NCI-H2196 treated with DMSO at 0.1 percent for 48 hours (cell line): ENCODE data around the gene SMAGP.
"Not testable (repeated sequence)": the region's sequence is repeated elsewhere in the genome, so short reads cannot be mapped to it uniquely, and the experiment has no call there.

Experiments
- DNase-seq: peaks from one replicate; lab custom pipeline; 2025; ENCODE audit not compliant: unreplicated experiment; lab: John Stamatoyannopoulos, UW

The SMAGP gene

DNA sequence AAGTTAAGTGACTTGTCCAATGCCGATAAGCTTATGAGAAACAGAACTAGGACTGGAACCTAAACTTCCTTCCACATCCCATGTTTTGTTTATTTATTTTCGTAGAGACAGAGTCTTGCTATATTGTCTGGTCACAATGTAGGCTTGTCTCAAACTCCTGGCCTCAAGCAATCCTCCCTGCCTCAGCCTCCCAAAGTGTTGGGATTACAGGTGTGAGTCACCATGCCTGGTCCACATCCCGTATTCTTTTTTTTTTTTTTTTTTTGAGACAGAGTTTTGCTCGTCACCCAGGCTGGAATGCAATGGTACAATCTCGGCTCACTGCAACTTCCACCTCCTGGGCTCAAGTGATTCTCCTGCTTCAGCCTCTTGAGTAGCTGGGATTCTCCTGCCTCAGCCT, 43.1 kb downstream of the SMAGP start:
- not testable (repeated sequence) for DNase-seq

DNA sequence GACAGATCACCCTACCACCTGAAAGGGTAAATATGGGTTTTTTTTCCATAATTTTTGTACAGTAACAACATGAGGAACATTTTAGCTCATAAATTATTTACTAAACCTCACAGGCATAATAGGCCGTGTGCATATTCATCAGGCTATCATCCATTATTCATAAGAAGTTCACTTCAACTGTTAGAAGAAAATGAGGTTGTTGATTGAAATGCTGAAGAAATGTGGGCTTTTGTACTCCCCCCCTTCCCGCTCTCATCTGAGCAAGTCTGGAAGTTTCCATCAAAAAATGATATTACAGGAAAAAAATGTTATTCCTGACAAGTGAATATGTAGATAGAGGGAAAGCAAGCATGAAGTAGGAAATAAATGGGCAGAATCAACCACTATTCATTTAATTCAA, 44.4 kb downstream of the SMAGP start:
- no peak for DNase-seq

DNA sequence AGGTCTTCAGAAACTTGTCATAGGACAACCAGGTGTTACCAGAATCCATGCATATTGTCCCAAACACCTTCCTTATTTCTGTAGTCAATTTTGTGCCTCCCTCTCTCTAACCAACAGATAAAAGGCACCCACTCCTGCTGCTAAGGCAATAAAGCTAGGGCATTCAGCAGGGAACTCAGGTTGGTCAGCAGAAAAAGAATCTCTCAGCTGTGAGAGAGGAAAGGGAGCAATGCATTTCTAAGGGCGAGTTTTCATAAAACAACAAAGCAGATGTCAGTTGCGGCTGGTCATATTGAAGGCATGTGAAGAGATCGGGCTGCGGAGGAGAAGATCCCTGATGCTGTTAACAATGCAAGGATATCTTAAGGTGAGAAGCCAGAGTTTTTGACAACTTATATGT, 45.0 kb downstream of the SMAGP start:
- DNase-seq = no peak

DNA sequence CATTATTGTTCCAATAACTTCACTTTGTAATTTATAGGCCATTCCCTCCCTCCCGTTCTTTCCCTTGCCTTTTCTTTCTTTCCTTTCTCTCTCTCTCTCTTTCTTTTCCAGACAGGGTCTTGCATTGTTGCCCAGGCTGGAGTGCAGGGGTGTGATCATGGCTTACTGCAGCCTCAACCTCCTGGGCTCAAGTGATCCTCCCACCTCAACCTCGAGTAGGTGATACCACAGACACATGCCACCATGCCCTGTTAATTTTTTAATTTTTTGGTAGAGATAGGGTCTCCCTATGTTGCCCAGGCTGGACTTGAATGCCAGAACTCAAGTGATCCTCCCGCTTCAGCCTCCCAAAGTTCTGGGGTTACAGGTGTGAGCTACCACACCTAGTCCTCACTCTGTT, 45.6 kb downstream of the SMAGP start:
- no peak for DNase-seq

DNA sequence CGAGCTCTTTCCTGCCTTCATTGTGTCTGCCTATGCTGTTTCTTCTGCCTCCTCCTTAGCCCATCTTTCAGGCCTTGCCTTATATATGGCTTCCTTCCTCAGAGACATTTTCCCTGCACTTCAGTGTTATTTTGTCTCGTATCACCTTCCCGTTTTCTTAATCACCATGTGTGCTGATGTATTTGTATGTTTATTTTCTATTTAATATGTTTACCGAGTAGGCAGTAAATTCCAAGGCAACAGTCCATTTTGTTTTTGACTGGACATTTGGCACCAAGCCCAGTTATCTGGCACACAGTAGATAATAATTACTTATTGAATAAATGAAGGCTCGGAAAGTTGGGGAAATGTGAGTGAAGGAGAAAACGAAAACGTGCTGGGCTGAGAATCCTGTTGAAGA, 47.8 kb downstream of the SMAGP start:
- peak; percentile 22 for DNase-seq

DNA sequence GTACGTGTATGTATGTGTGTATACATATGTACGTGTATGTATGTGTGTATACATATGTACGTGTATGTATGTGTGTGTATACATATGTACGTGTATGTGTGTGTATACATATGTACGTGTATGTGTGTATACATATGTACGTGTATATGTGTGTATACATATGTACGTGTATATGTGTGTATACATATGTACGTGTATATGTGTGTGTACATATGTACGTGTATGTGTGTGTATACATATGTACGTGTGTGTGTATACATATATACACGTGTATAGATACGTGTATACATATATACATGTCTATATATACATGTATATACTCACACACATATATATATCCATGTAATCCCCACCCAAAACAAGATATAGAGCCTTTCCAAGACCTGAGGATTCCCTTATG, 50.4 kb downstream of the SMAGP start:
- not testable (repeated sequence) for DNase-seq

DNA sequence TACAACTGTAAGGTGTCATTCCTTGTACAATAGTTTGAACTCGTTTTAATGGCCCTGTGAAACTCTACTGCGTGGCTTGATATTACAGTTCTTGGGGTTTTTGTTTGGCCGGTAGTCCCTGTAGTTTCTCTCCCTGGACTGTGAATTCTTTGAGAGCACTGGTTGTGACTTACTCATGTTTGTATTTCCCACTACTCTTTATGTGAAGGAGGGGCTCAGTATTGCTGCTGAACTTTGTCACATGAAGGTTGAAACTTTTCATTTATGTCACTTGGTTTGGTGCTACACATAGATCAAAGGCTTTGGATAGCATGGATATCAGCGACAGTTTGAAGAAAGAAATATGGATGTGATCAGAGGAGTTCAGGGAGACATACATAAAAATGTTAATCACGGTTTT, 50.9 kb downstream of the SMAGP start:
- DNase-seq = no peak

DNA sequence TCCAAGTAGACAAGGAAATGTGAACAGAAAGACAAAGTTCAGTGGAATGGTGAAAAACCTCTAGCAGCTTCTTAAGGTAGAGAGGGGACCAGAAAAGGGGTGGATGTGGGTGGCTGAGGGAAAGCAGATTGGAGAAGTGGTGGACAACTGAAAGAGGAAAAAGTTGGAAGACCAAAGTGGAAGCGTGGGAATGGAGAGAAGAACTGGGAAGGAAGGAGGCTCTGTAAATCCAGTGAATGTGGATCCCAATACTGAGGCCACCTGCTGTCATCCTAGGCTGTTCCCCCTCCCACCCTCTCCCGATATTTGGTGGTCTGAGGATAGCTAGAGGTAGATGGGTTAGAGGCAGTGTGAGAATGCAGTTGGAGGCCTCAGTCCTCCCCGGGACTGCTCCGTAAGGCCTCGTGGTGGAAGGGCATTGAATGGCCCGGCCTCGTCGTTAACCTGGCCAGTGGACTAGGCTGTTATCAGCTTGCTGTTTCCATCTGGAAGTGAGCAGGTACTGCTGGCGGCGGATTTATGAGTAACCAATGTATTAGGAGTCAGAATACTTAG, 51.5 kb downstream of the SMAGP start:
- DNase-seq = peak; percentile 43

DNA sequence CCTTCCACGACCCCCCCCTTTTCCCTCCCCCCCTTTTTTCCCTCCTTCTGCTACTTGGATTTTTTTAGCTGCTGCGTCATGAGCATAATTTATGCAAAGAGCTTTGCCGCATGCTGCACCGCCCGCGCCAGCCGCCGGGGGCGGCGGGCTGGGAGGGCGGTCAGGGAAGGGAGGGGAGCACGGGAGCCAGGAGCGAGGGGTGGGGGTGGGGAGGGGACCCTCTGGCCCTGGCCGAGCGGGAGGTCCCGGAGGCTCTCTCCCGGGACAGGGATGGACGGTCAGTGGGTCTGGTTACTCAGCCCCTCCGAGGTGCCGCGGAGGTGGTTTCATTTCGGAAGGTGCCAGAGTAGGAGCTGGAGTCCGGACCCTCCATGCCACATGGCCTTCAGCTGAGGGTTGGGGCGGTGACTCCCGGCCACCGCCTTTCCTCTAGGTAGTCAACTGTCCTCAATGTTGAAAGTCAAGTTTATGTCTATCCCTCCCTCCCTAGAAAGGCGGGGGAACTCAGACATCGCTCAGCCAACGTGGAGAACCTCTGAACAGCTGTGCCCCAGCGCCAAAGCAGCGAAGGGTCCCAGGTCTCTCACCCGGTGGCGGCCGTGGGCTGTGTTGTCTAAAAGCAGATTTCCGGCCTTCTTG, 52.1 kb downstream of the SMAGP start, which contains the start of gene POU6F1:
Gene POU6F1 (minus strand): TSS at position 95 of the 639 bp plus-strand sequence. CDS start 11,226 bp downstream, outside the sequence.
- peak; percentile 20 for DNase-seq

DNA sequence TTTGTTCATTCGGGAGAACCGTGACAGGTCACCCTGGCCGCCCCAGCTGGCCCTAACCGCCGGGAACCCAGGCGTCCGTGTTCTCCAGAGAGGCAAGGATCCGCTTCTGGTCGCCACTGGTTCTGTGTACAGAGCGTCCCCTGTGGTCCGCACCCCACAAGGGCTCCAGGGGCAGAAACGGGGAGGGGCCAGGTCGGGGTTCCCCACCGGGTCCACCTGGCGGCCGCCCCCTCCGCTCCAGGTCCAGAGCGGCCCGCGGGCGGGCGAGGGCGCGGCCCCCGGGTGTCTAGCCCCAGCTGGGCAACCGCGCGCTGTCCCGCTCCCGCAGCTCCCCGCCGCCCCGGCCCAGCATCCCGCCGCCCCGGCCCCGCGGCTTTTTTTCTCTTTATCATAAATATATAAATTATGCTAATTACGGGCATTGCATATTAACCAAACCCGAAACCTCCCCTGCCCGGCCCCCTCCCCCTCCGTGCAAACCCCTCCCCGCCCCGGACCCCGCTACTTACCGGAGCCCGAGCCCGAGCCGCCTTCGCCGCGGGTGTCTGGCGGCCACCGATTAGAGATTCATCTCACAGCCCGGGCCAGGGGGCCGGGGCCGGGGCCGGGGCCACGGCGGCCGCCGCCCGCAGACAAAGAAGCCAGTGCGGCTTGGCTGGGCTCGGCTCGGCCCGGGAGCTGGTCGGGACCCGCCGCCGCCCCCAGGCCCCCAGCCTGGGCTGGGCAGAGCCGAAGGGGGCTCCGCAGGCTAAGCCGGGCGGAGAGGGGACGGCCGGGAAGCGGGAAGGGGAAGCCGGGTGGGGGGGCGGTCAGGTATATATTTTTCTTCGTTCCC, 52.9 kb downstream of the SMAGP start:
- peak; percentile 10 for DNase-seq

DNA sequence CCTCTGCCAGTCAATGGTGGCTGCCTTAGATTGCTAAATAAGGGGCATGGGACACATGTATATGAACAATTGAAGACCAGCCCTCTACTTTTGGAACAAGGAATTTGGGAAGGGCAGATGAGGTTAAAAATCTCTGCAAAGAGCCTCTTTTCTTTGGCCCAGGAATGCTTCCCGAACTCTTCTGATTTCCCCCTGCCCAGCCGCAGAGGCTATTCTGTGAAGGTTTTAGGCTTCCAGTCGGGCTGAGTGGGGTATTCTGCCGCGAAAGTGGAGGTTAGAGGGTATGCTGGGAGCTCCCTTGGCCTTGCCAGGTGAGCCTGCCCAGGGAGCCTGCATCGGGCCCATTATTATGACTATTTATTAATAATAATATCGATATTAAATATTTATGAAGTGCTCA, 53.6 kb downstream of the SMAGP start:
- no peak for DNase-seq

DNA sequence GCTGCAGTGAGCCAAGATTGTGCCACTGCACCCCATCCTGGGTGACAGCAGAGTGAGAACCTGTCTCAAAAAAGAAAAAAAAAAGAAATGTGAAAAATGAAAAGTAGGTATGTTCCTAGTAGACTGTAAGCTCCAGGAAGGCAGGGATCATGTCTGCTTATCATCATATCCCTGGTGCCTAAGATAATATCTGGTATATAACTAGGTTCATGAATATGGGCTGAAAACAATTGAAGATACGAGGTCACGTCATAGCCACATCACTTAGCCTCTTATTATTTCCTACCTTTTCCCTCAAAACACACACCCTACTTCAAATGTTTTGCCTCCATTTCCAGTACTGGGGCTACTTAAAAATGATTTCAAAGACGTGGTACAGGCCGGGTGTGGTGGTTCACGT, 55.3 kb downstream of the SMAGP start:
- no peak for DNase-seq

DNA sequence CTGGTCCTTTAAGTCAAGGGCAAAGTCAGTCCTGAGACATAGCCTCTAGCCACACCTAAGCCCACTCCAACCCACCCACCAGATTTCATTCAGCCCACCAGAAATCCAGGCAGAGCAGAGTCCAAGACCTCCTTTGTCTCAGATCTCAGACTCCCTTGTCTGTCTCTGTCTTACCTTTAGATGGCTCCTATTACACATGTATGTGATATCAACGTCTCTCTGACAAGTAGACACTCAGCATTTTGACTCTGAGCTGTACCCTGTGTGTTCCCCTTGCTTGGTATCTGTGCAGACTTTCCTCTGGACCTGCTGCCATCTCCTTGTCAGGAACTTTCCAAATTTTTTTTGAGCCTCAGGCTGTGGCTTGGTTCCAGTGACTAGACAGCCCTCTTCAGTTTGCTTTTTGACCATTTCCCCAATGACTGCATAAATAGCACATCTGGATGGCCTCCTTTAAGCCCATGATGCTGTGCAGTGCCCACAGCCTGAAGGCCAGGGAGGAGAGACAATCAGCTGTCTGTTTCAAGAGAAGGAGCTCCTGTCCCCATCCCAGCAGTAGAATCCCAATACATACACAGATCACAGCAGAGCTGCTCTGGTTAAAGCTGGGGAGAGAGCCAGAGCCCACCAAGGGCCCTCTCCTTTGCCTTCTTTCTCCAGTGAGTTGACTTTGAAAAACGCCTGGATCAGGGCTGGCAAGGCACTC, 59.4 kb downstream of the SMAGP start:
- DNase-seq = no peak

DNA sequence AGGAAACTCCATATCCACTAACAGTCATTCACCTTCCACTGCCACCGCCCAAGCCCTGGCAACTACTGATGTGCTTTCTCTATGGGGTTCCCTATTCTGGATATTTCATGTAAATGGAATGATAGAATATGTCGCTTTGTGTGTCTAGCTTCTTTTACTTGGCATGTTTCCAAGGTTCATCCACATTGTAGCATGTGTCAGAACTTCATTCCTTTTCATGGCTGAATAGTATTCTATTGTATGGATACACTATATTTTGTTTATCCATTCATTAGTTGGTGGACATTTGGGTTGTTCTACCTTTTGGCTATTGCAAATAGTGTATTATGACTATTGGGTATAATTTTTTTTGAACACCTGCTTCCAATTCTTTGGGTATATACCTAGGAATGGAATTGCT, 61.0 kb downstream of the SMAGP start:
- no peak for DNase-seq

DNA sequence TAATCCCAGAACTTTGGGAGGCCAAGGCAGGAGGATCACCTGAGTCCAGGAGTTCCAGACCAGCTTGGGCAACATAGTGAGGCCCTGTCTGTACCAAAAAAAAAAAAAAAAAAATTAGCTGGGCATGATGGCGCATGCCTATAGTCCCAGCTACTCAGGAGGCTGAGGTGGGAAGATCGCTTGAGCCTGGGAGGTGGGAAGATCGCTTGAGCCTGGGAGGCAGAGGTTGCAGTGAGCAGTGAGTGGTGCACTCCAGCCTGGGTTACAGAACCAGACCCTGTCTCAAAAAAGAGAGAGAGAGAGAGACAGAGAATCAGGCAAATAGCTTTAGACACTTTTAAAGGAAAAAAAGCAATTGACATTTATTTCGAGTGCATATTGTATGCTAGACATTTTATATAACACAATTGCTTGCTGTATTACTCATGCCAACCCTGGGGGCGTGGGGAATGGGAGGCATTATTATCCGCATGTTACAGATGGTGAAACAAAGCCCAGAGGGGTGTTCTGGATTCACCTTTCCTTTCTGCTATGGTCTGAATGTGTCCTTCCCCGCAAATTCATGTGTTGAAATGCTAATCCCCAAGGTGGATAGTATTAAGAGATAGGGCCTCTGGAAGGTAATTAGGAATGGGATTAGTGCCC, 62.1 kb downstream of the SMAGP start:
- no peak for DNase-seq

DNA sequence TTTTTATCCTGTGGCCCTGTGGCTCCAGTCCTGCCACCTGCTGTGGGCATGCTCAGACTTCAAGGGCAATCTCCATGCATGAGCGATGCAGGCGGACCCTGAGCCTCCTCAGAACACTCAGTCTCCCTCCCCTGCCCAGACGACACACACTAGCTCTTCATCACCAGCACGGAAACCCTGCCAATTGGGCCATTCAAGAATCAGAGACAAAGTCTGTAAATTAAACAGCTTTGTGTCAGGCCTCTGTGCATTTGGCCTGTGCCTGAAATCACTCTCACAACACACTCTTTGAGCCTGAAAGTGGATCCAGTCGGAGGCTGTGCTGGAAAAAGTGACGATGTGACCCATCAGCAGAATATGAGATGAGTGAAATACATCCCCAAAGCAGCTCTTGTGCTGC, 64.9 kb downstream of the SMAGP start:
- no peak for DNase-seq

DNA sequence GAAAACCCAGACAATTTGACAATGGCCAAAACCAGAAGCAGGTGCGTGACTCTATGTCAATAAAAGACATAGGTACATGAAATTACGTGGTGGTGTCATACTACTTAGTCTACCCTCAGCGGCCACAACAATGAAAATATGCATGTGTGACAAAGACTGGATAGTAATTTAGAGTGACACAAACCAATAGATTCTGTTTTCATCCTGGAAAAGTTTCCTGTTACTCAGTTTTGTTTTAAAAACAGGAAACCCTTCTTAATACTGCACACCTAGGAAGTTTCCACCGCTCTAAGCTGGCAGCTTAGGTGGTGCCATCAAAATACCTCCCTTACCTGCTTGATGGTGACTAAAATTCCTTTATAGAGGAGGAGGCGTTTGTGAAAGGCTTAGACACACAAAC, 67.5 kb downstream of the SMAGP start:
- no peak for DNase-seq

DNA sequence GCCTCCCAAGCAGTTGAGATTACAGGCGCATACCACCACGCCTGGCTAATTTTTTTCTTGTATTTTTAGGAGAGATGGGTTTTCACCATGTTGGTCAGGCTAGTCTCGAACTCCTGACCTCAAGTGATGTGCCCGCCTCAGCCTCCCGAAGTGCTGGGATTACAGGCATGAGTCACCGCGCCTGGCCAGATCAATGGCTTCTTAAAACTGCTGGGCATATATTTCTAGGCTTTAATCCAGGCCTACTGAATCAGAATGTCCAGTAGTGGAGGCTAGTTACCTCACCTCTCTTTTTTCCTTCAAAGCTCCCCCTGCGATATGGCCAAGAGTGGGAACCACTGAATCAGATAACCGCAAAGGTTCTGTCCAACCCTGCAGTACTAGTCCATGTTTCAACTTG, 69.4 kb downstream of the SMAGP start:
- no peak for DNase-seq

DNA sequence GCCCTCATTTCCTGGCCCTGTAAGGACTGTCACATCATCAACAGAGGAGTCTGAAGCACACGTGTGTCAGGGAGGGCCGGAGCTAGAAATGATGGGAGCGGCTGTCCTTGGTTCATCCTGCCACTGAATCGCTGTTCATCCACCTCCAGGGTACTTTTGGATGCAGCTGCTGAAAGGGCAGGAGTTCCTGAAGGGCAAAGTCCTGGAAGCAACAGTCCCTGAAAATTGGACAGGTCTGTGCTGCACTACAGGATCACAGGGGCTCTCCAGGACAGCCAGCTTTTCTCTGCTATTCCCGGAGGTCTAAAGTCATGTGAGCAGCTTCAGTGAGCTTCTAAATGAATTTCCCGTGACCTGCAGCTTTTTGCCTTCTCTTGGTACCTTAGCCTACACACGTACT, 70.1 kb downstream of the SMAGP start:
- no peak for DNase-seq

DNA sequence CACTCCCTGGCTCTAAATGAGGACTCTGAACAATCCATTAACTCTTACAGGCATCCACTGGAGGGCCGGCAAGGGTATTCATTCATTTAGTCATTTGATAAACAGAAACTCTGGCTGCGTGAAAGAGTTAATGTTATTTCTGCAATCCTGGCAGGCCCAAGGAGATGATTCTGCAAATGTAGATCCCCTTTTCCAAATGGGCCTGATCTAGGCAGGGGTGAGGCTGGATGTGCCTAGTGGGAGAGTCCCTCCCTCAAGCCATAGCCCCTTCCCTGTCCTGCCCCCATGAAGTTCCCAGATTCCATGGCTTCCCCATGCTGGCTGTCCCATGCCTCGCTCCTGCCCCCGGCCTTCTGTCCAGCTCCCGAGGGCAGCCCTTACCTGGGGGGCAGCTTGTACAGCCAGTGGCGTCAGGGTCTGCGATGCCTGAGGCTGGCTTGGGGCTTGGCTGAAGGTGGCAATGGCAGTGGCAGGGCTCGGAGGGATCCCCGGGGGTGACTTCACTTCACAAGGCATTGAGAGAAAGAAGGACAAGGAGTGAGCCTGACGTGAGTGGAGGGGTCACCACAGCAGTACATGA, 70.8 kb downstream of the SMAGP start:
- DNase-seq = no peak
